H1 (cell line): ENCODE measurements around the gene TGFBRAP1. TPM values are rescaled to one million over a fixed set of nuclear protein-coding genes. Genes with fewer than 3 reads are reported as not detected.

Source experiments
- CTCF ChIA-PET: fragments of 300-600 bp; sonication (Branson Sonifier 250); formaldehyde crosslinking; loops from one replicate; lab custom pipeline; 2021; ENCODE audit not compliant: partially characterized antibody; lab: Charles Lee
- POLR2A ChIA-PET: fragments of 300-600 bp; sonication (Branson Sonifier 250); formaldehyde crosslinking; loops from one replicate; lab custom pipeline; 2021; ENCODE audit warnings: inconsistent platforms; ENCODE audit not compliant: partially characterized antibody; lab: Charles Lee
- DNase-seq, 2 experiments: peaks; one replicate each; pipeline versions ENCODE4 v3.0.0 to v3.0.0-alpha.2; 2010 to 2022; ENCODE audit warnings: low spot score in 2 of 2, low read depth in 1 of 2, mixed read lengths in 1 of 2
- FAIRE-seq: peaks from 2 replicates; lab custom pipeline; 2011; peaks lifted over from hg19 to GRCh38; lab: Jason Lieb, UNC
- H2AFZ ChIP-seq: 2 replicates; pipeline ENCODE4 v1.8.1; 2012; ENCODE audit warnings: low read length, inconsistent platforms
- H2AK5ac ChIP-seq: 2 replicates; pipeline ENCODE4 v1.6.1; 2013; ENCODE audit warnings: low read depth, low read length
- H2BK120ac ChIP-seq: replicated peaks from 2 replicates; pipeline ENCODE3; 2013; ENCODE audit warnings: low read depth, low read length, inconsistent platforms
- H2BK12ac ChIP-seq: 2 replicates; pipeline ENCODE4 v1.6.1; 2013; ENCODE audit warnings: low read depth, low read length
- H2BK15ac ChIP-seq: 2 replicates; pipeline ENCODE4 v1.6.1; 2013; ENCODE audit warnings: low read length
- H2BK20ac ChIP-seq: 2 replicates; pipeline ENCODE4 v1.6.1; 2013; ENCODE audit warnings: low read length
- H2BK5ac ChIP-seq: 2 replicates; pipeline ENCODE4 v1.6.1; 2013; ENCODE audit warnings: low read depth, low read length
- H3K14ac ChIP-seq: 2 replicates; pipeline ENCODE4 v1.6.1; 2013; ENCODE audit warnings: inconsistent platforms; ENCODE audit not compliant: insufficient read length
- H3K18ac ChIP-seq: 2 replicates; pipeline ENCODE4 v1.6.1; 2013; ENCODE audit warnings: low read length; ENCODE audit errors: extremely low read depth
- H3K23ac ChIP-seq: 2 replicates; pipeline ENCODE4 v1.6.1; 2013; ENCODE audit warnings: inconsistent platforms; ENCODE audit not compliant: insufficient read length
- H3K23me2 ChIP-seq: 2 replicates; pipeline ENCODE4 v1.6.1; 2013; ENCODE audit warnings: low read depth, low read length
- H3K27ac ChIP-seq: 2 replicates; pipeline ENCODE4 v1.6.1; 2011; ENCODE audit warnings: low read depth, low read length, inconsistent platforms
- H3K27me3 ChIP-seq, 4 experiments: replicated peaks in 1 of 4; 1 replicate in 1 of 4; 2 replicates in 3 of 4; pipeline versions ENCODE4 v1.6.1 to v1.8.1; 2011 to 2013; ENCODE audit warnings: low read length in 3 of 4, mild to moderate bottlenecking in 3 of 4, inconsistent platforms in 2 of 4, mixed read lengths in 2 of 4, moderate library complexity in 1 of 4; ENCODE audit not compliant: control insufficient read depth in 3 of 4, insufficient read depth in 3 of 4; ENCODE audit errors: extremely low read depth in 1 of 4
- H3K36me3 ChIP-seq, 4 experiments: 2 replicates each; pipeline versions ENCODE4 v1.6.1 to v1.8.1; 2011 to 2013; ENCODE audit warnings: mild to moderate bottlenecking in 4 of 4, low read length in 3 of 4, moderate library complexity in 2 of 4, control low read depth in 1 of 4, inconsistent platforms in 1 of 4; ENCODE audit not compliant: insufficient read depth in 4 of 4, control insufficient read depth in 2 of 4
- H3K4ac ChIP-seq: replicated peaks from 2 replicates; pipeline ENCODE3; 2013; ENCODE audit warnings: low read length, low read depth, mixed read lengths, inconsistent platforms; ENCODE audit not compliant: insufficient read length
- H3K4me1 ChIP-seq, 4 experiments: replicated peaks in 1 of 4; 1 replicate in 1 of 4; 2 replicates in 3 of 4; pipeline versions ENCODE4 v1.6.1 to v1.8.1; 2011 to 2013; ENCODE audit warnings: low read length in 3 of 4, inconsistent platforms in 2 of 4, mixed read lengths in 1 of 4; ENCODE audit not compliant: insufficient read depth in 4 of 4, control insufficient read depth in 3 of 4
- H3K4me2 ChIP-seq, 2 experiments: 2 replicates each; pipeline versions ENCODE4 v1.6.1 to v1.8.1; 2011 to 2013; ENCODE audit warnings: low read depth in 2 of 2, low read length in 2 of 2, control low read depth in 1 of 2, inconsistent platforms in 1 of 2, mild to moderate bottlenecking in 1 of 2; ENCODE audit not compliant: insufficient read depth in 1 of 2
- H3K4me3 ChIP-seq, 4 experiments: fragments of 200-600, 300-600 bp in 1 of 4; sonication (generic), shearing (Covaris generic), sonication (Bioruptor Twin) in 1 of 4; 2 replicates each; pipeline versions ENCODE4 v1.5.1 to v1.8.1; 2011 to 2016; ENCODE audit warnings: low read length in 4 of 4, low read depth in 3 of 4, control low read depth in 2 of 4, inconsistent platforms in 2 of 4, mild to moderate bottlenecking in 2 of 4, mixed read lengths in 1 of 4, moderate library complexity in 1 of 4; ENCODE audit not compliant: insufficient read depth in 2 of 4; ENCODE audit errors: extremely low read depth in 1 of 4
- H3K56ac ChIP-seq: replicated peaks from 2 replicates; pipeline ENCODE3; 2013; ENCODE audit warnings: low read depth, mild to moderate bottlenecking, mixed read lengths, low read length, inconsistent platforms; ENCODE audit not compliant: insufficient read length
- H3K79me1 ChIP-seq: 2 replicates; pipeline ENCODE4 v1.6.1; 2013; ENCODE audit warnings: low read depth, low read length, control low read depth
- H3K79me2 ChIP-seq, 2 experiments: 2 replicates each; pipeline versions ENCODE4 v1.6.1 to v1.8.1; 2012 to 2013; ENCODE audit warnings: low read length in 2 of 2, mild to moderate bottlenecking in 2 of 2, inconsistent platforms in 1 of 2; ENCODE audit not compliant: insufficient read depth in 2 of 2, control insufficient read depth in 1 of 2
- H3K9ac ChIP-seq, 4 experiments: replicated peaks in 1 of 4; 1 replicate in 1 of 4; 2 replicates in 3 of 4; pipeline versions ENCODE4 v1.6.1 to v1.8.1; 2011 to 2013; ENCODE audit warnings: low read depth in 3 of 4, low read length in 3 of 4, control low read depth in 2 of 4, mild to moderate bottlenecking in 2 of 4, moderate library complexity in 2 of 4, inconsistent platforms in 1 of 4; ENCODE audit errors: extremely low read depth in 1 of 4
- H3K9me3 ChIP-seq, 2 experiments: 2 replicates each; pipeline versions ENCODE4 v1.6.1 to v1.8.1; 2012 to 2013; ENCODE audit warnings: mild to moderate bottlenecking in 2 of 2, moderate library complexity in 2 of 2, control low read depth in 1 of 2, inconsistent platforms in 1 of 2, low read depth in 1 of 2, low read length in 1 of 2, mixed read lengths in 1 of 2; ENCODE audit not compliant: insufficient read depth in 2 of 2
- H4K20me1 ChIP-seq, 2 experiments: replicated peaks in 1 of 2; 2 replicates each; pipeline versions ENCODE3 to v1.8.1; 2011 to 2013; ENCODE audit warnings: inconsistent platforms in 2 of 2, low read length in 2 of 2, mild to moderate bottlenecking in 1 of 2; ENCODE audit not compliant: insufficient read depth in 2 of 2, control insufficient read depth in 1 of 2
- H4K5ac ChIP-seq: 2 replicates; pipeline ENCODE4 v1.6.1; 2013; ENCODE audit warnings: low read length, low read depth, mixed read lengths, inconsistent platforms; ENCODE audit not compliant: insufficient read length
- H4K8ac ChIP-seq: 2 replicates; pipeline ENCODE4 v1.8.0; 2013; ENCODE audit warnings: mild to moderate bottlenecking, moderate library complexity, low read length, inconsistent platforms; ENCODE audit not compliant: insufficient read depth; ENCODE audit errors: extremely low read depth
- H4K91ac ChIP-seq: replicated peaks from 2 replicates; pipeline ENCODE3; 2013; ENCODE audit warnings: low read length, mixed read lengths, inconsistent platforms; ENCODE audit not compliant: insufficient read length
- CBX5 ChIP-seq: fragments of 300-800, 300-1000 bp; sonication (generic); IDR thresholded peaks from 2 replicates; pipeline ENCODE4 v1.7.1; 2016; ENCODE audit warnings: antibody characterized with exemption, low read length, low read depth
- E2F6 ChIP-seq: IDR thresholded peaks from 2 replicates; pipeline ENCODE4 v1.6.1; 2012; ENCODE audit warnings: inconsistent platforms
- HDAC2 ChIP-seq, 2 experiments: fragments of 300-600 bp in 1 of 2; sonication (generic) in 1 of 2; IDR thresholded peaks; 2 replicates each; pipeline ENCODE4 v1.6.1; 2011 to 2012; ENCODE audit warnings: low read depth in 2 of 2, low read length in 2 of 2, mild to moderate bottlenecking in 2 of 2, moderate library complexity in 2 of 2, borderline replicate concordance in 1 of 2, inconsistent platforms in 1 of 2
- NANOG ChIP-seq: IDR thresholded peaks from 2 replicates; pipeline ENCODE4 v1.6.1; 2011; ENCODE audit warnings: low read length, low read depth, mild to moderate bottlenecking, inconsistent platforms; ENCODE audit not compliant: insufficient read depth, poor library complexity, severe bottlenecking
- NRF1 ChIP-seq: IDR thresholded peaks from 2 replicates; pipeline ENCODE4 v1.6.1; 2011; ENCODE audit warnings: mild to moderate bottlenecking, low read depth, low read length, improper control_type of control experiment
- POU5F1 ChIP-seq: IDR thresholded peaks from 2 replicates; pipeline ENCODE4 v1.6.1; 2011; ENCODE audit warnings: low read depth, mild to moderate bottlenecking, low read length, moderate library complexity
- SAP30 ChIP-seq: fragments of 300-600 bp; sonication (generic); IDR thresholded peaks from 2 replicates; pipeline ENCODE4 v1.7.1; 2012; ENCODE audit warnings: low read length, moderate library complexity, mild to moderate bottlenecking, inconsistent platforms; ENCODE audit not compliant: insufficient read depth, insufficient replicate concordance
- SUZ12 ChIP-seq: fragments of 200-600 bp; sonication (generic); IDR thresholded peaks from 2 replicates; pipeline ENCODE4 v1.6.1; 2012; ENCODE audit warnings: mild to moderate bottlenecking, inconsistent platforms, low read length, moderate library complexity, mixed read lengths
- TEAD4 ChIP-seq: IDR thresholded peaks from 2 replicates; pipeline ENCODE4 v1.6.1; 2012; ENCODE audit warnings: low read depth, low read length, inconsistent platforms, mixed read lengths
- YY1 ChIP-seq: IDR thresholded peaks from 2 replicates; pipeline ENCODE4 v1.6.1; 2011; ENCODE audit warnings: low read depth, mild to moderate bottlenecking, low read length
- WGBS, 2 experiments: shearing (Covaris generic) in 1 of 2; methylation state at CpG; one replicate each; pipeline versions ENCODE4 v1.1.6 to v1.1.7; 2013 to 2015; ENCODE audit warnings: low lambda C conversion rate in 2 of 2, mixed read lengths in 2 of 2, inconsistent platforms in 1 of 2, low coverage in 1 of 2, missing lambda C conversion rate in 1 of 2; ENCODE audit not compliant: insufficient replicate concordance in 2 of 2, insufficient coverage in 1 of 2, insufficient read length in 1 of 2; ENCODE audit errors: extremely low coverage in 1 of 2, missing lambda C conversion rate in 1 of 2; 5-methylcytosine and 5-hydroxymethylcytosine counted together
- polyA plus RNA-seq, 7 experiments: library from polyadenylated mRNA; depleted of rRNA in 3 of 7; stranded (reverse) in 5 of 7; unstranded in 2 of 7; fragments of >200 nt in 5 of 7; fragments of 200-250 nt in 2 of 7; gene quantifications; 1 replicate in 5 of 7; 2 replicates in 1 of 7; 4 replicates in 1 of 7; pipeline versions ENCODE4 v1.2.1 to v1.2.3, GENCODE V29; 2011 to 2013; ENCODE audit warnings: missing spikeins in 2 of 7, mixed read lengths in 2 of 7
- total RNA-seq: library from RNA; stranded (reverse); fragmentation: NEBNext Ultra II Directional; extraction: Animal tissue kit (Norgen Biotek cat#: 25700); gene quantifications from 2 replicates; pipeline ENCODE4 v1.2.1, GENCODE V29; 2021

TGFBRAP1 gene
- total and polyA plus RNA-seq, 2 of the 8 experiments (the other 6 are each of a cell fraction or from before 2014, with no cell fraction given), result 11.2 to 20.2 TPM

- H3K4me3 ChIP-seq, result no peak overlapping the region; a peak in 1 of 8 replicates
- TF ChIP-seq E2F6, result no peak
- TF ChIP-seq TEAD4, result no peak
- no peak for TF ChIP-seq YY1
- TF ChIP-seq NRF1, result no peak
- TF ChIP-seq NANOG, result no peak
- TF ChIP-seq SAP30, result no peak
- TF ChIP-seq HDAC2 (IDR thresholded peaks at IDR 0.05; ENCODE audit: borderline replicate concordance in 1 of 2, low read depth in 2 of 2, low read length in 2 of 2), result no peak
- TF ChIP-seq CBX5, result no peak
- no peak for TF ChIP-seq POU5F1
- TF ChIP-seq SUZ12, result no peak
Observed at GRCh38 chr2:105330681-105331375, 1.3 kb upstream of the TGFBRAP1 start.

More at GRCh38 chr2:105330681-105331375, 1.3 kb upstream of the TGFBRAP1 start:
- H3K23ac ChIP-seq, result no peak overlapping the region
- no peaks in the 10 kb centered on the region for H4K20me1 ChIP-seq
- FAIRE-seq, result no peak
- H3K23me2 ChIP-seq, result peaks cover 10% of the 10 kb centered on the region; the same call in 1 of the 2 replicates
- H2AK5ac ChIP-seq, result peak overlapping the region; percentile 83; the same call in 1 of the 2 replicates
- H2BK15ac ChIP-seq, result peak overlapping the region; percentile 74; the same call in 1 of the 2 replicates
- H3K4ac ChIP-seq, result no peak overlapping the region
- ChIA-PET CTCF (interaction anchor here (1.7 kb wide), 1 partner anchor 191 kb away, joined by 3 read pairs; no protein-coding TSS in a partner anchor), POLR2A (interaction anchor here (0.8 to 1.4 kb wide), 8 partner anchors 9 to 69 kb away, joined by 3 to 7 read pairs (median 3); no protein-coding TSS in a partner anchor)
- H3K4me2 ChIP-seq, result peak overlapping the region in 1 of 2 experiments; percentile 98; a peak in 2 of 4 replicates
- H2BK12ac ChIP-seq, result no peak overlapping the region; the same call in 1 of the 2 replicates
- no peak overlapping the region for H2BK120ac ChIP-seq
- H3K79me1 ChIP-seq, result peaks cover 9% of the 10 kb centered on the region
- H3K56ac ChIP-seq, result no peak overlapping the region
- peaks cover 3 to 33% of the 10 kb centered on the region in 2 experiments; a peak in 2 of 4 replicates for H3K79me2 ChIP-seq
- H3K9me3 ChIP-seq, result no peaks in the 10 kb centered on the region
- H3K18ac ChIP-seq, result peak overlapping the region; percentile 51; the same call in 1 of the 2 replicates
- no peak overlapping the region for H4K91ac ChIP-seq
- peaks cover 0 to 7% (median 5%) of the 10 kb centered on the region in 4 experiments; a peak in 4 of 7 replicates for H3K4me1 ChIP-seq
- 93% methylated on average over 4 of the region's 4 CpGs; no CpG with 5 or more reads in 1 of the 2 experiments for WGBS, 2 experiments
- H3K27ac ChIP-seq, result no peak overlapping the region
- H3K9ac ChIP-seq, result no peak overlapping the region
- H4K8ac ChIP-seq, result no peak overlapping the region
- H3K14ac ChIP-seq, result no peak overlapping the region
- peaks cover 0 to 4% (median 0%) of the 10 kb centered on the region in 4 experiments; a peak in 1 of 8 replicates for H3K36me3 ChIP-seq
- no peak overlapping the region; the same call in 1 of the 2 replicates for H2AFZ ChIP-seq
- H4K5ac ChIP-seq, result no peak overlapping the region
- no peaks in the 10 kb centered on the region; a peak in 1 of 7 replicates for H3K27me3 ChIP-seq
- DNase-seq, result no peak
- no peak overlapping the region for H2BK5ac ChIP-seq
- H2BK20ac ChIP-seq, result no peak overlapping the region
